Measurements from ENCODE around the gene DNAJC5G.

DNA sequence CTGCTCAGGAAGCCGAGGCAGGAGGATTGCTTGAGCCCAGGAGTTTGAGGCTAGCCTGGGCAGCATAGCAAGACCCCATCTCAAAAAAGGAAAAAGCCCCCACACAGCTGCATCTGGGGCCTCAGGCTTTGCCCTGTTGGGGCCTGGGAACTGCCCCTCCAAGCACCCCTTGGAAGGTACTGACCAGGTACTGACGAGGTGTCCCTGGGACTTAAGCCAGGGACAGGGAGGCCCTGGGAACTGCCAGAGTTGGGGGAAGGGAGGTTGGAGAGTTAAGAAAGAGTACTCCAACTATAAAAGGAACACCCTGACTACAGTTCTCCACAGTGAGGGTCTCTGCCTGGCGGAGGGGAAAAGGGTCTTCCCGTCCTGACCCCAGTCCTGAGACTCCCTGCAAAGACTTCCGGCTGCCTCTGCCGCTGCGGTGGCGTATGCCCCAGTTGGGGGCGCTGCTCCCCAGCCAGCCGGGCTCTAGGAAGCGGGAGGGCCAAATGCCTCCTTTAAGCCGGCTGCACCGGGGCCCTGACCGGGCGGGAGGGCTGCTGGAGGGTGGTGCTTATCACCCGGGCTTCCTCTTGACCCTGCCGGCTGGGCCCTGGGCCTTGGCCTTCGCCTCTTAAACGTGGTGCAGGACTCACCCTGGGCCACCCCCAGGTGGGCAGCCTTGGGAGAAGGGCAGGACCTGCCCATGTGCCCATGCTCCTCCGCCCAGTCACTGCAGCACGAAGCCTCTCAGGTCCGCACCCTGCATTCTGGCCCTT is 25.2 kb upstream of the DNAJC5G start:
- TF ChIP-seq, protein P1, sequence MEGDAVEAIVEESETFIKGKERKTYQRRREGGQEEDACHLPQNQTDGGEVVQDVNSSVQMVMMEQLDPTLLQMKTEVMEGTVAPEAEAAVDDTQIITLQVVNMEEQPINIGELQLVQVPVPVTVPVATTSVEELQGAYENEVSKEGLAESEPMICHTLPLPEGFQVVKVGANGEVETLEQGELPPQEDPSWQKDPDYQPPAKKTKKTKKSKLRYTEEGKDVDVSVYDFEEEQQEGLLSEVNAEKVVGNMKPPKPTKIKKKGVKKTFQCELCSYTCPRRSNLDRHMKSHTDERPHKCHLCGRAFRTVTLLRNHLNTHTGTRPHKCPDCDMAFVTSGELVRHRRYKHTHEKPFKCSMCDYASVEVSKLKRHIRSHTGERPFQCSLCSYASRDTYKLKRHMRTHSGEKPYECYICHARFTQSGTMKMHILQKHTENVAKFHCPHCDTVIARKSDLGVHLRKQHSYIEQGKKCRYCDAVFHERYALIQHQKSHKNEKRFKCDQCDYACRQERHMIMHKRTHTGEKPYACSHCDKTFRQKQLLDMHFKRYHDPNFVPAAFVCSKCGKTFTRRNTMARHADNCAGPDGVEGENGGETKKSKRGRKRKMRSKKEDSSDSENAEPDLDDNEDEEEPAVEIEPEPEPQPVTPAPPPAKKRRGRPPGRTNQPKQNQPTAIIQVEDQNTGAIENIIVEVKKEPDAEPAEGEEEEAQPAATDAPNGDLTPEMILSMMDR (IDR thresholded peaks at IDR 0.05) = peak in 1 of 2 donors; percentile 62
- no peak for TF ChIP-seq POLR2A (IDR thresholded peaks at IDR 0.05)
- no peak for TF ChIP-seq POLR2AphosphoS5 (IDR thresholded peaks at IDR 0.05)
